ENCODE measurements around the gene FBXO42. TPM values are rescaled to one million over a fixed set of nuclear protein-coding genes. Genes with fewer than 3 reads are reported as not detected.
"Not testable (repeated sequence)": the region's sequence is repeated elsewhere in the genome, so short reads cannot be mapped to it uniquely, and the experiment has no call there.

Gene FBXO42
- total RNA-seq, 2 donors from 2014 or later: 17.6 to 20.0 TPM

- Histone ChIP-seq H3K9ac (ENCODE audit: extremely low read depth, low read length, poor library complexity, severe bottlenecking) (no peak overlapping the region), H3K36me3 (ENCODE audit: control insufficient read depth, insufficient read depth, low read length) (no peaks in the 10 kb centered on the region), H3K4me1 (ENCODE audit: control insufficient read depth, insufficient read depth, low read length) (no peaks in the 10 kb centered on the region), H3K27me3 (ENCODE audit: control insufficient read depth, insufficient read depth, low read length, poor library complexity, severe bottlenecking) (peaks cover 51% of the 10 kb centered on the region), H3K9me3 (ENCODE audit: control insufficient read depth, low read length) (no peaks in the 10 kb centered on the region), H3K4me3 (ENCODE audit: low read length) (no peak overlapping the region), H3K27ac (ENCODE audit: low read depth, low read length) (no peak overlapping the region)
- no peak for DNase-seq
- H3K4me3 Mint-ChIP-seq: peak overlapping the region; percentile 51
- no peaks in the 10 kb centered on the region for H3K36me3 Mint-ChIP-seq (ENCODE audit: low read depth)
- no peak overlapping the region for H3K27ac Mint-ChIP-seq
- H3K4me1 Mint-ChIP-seq: peaks cover 7% of the 10 kb centered on the region
- 90 to 91% methylated on average over 12 of the region's 12 CpGs for WGBS, 2 experiments (ENCODE audit: insufficient coverage in 1 of 2, insufficient read length in 1 of 2)
- peaks cover 50% of the 10 kb centered on the region for H3K27me3 Mint-ChIP-seq (ENCODE audit: insufficient read depth)
- no peak for TF ChIP-seq CTCF (conservative IDR thresholded peaks at IDR 0.05)
- H3K9me3 Mint-ChIP-seq: no peaks in the 10 kb centered on the region
Observed at GRCh38 chr1:16218014-16218673, 134.1 kb downstream of the FBXO42 start.

GRCh38 chr1:16217061-16217785 lies 135.1 kb downstream of the FBXO42 start:
- H3K36me3 ChIP-seq (ENCODE audit: control insufficient read depth, insufficient read depth, low read length): no peaks in the 10 kb centered on the region
- no peak overlapping the region for H3K27ac ChIP-seq (ENCODE audit: low read depth, low read length)
- peak overlapping the region; percentile 82 for H3K4me3 ChIP-seq (ENCODE audit: low read length)
- no peaks in the 10 kb centered on the region for H3K36me3 Mint-ChIP-seq (ENCODE audit: low read depth)
- peak overlapping the region; percentile 51 for H3K4me3 Mint-ChIP-seq
- no peak overlapping the region for H3K27ac Mint-ChIP-seq
- no peak for TF ChIP-seq CTCF (conservative IDR thresholded peaks at IDR 0.05)
- WGBS, 2 experiments (ENCODE audit: insufficient coverage in 1 of 2, insufficient read length in 1 of 2): 8 to 10% methylated on average over 24 to 46 of the region's 46 CpGs
- peaks cover 51% of the 10 kb centered on the region for H3K27me3 ChIP-seq (ENCODE audit: control insufficient read depth, insufficient read depth, low read length, poor library complexity, severe bottlenecking)
- no peaks in the 10 kb centered on the region for H3K9me3 Mint-ChIP-seq
- no peak overlapping the region for H3K9ac ChIP-seq (ENCODE audit: extremely low read depth, low read length, poor library complexity, severe bottlenecking)
- peaks cover 50% of the 10 kb centered on the region for H3K27me3 Mint-ChIP-seq (ENCODE audit: insufficient read depth)
- H3K9me3 ChIP-seq (ENCODE audit: control insufficient read depth, low read length): no peaks in the 10 kb centered on the region
- H3K4me1 ChIP-seq (ENCODE audit: control insufficient read depth, insufficient read depth, low read length): no peaks in the 10 kb centered on the region
- peak; percentile 100 for DNase-seq
- peaks cover 14% of the 10 kb centered on the region for H3K4me1 Mint-ChIP-seq

GRCh38 chr1:16215882-16216753 lies 136.2 kb downstream of the FBXO42 start:
- no peaks in the 10 kb centered on the region for H3K36me3 Mint-ChIP-seq (ENCODE audit: low read depth)
- Histone ChIP-seq H3K9ac (ENCODE audit: extremely low read depth, low read length, poor library complexity, severe bottlenecking) (no peak overlapping the region), H3K4me1 (ENCODE audit: control insufficient read depth, insufficient read depth, low read length) (no peaks in the 10 kb centered on the region), H3K27ac (ENCODE audit: low read depth, low read length) (no peak overlapping the region), H3K9me3 (ENCODE audit: control insufficient read depth, low read length) (no peaks in the 10 kb centered on the region), H3K4me3 (ENCODE audit: low read length) (peak overlapping the region; percentile 82), H3K27me3 (ENCODE audit: control insufficient read depth, insufficient read depth, low read length, poor library complexity, severe bottlenecking) (peaks cover 40% of the 10 kb centered on the region), H3K36me3 (ENCODE audit: control insufficient read depth, insufficient read depth, low read length) (no peaks in the 10 kb centered on the region)
- H3K27ac Mint-ChIP-seq: peak overlapping the region; percentile 28
- peak; percentile 99 for DNase-seq
- no peak for TF ChIP-seq CTCF (conservative IDR thresholded peaks at IDR 0.05)
- H3K27me3 Mint-ChIP-seq (ENCODE audit: insufficient read depth): peaks cover 41% of the 10 kb centered on the region
- WGBS, 2 experiments (ENCODE audit: insufficient coverage in 1 of 2, insufficient read length in 1 of 2): 23 to 25% methylated on average over 17 to 33 of the region's 33 CpGs
- H3K4me1 Mint-ChIP-seq: peaks cover 14% of the 10 kb centered on the region
- H3K9me3 Mint-ChIP-seq: no peaks in the 10 kb centered on the region
- H3K4me3 Mint-ChIP-seq: peak overlapping the region; percentile 51

- DNase-seq; H3K27ac Mint-ChIP-seq; H3K4me1 ChIP-seq (ENCODE audit: control insufficient read depth, insufficient read depth, low read length); H3K9ac ChIP-seq (ENCODE audit: extremely low read depth, low read length, poor library complexity, severe bottlenecking); H3K36me3 Mint-ChIP-seq (ENCODE audit: low read depth); H3K9me3 Mint-ChIP-seq; H3K36me3 ChIP-seq (ENCODE audit: control insufficient read depth, insufficient read depth, low read length); H3K4me3 Mint-ChIP-seq; H3K9me3 ChIP-seq (ENCODE audit: control insufficient read depth, low read length); H3K27ac ChIP-seq (ENCODE audit: low read depth, low read length); H3K4me3 ChIP-seq (ENCODE audit: low read length): not testable (repeated sequence)
- Mint-ChIP-seq H3K27me3 (ENCODE audit: insufficient read depth) (peaks cover 34% of the 10 kb centered on the region), H3K4me1 (peaks cover 14% of the 10 kb centered on the region)
- H3K27me3 ChIP-seq (ENCODE audit: control insufficient read depth, insufficient read depth, low read length, poor library complexity, severe bottlenecking): peaks cover 34% of the 10 kb centered on the region
- 92 to 96% methylated on average over 7 to 14 of the region's 14 CpGs for WGBS, 2 experiments (ENCODE audit: insufficient coverage in 1 of 2, insufficient read length in 1 of 2)
Observed at GRCh38 chr1:16215240-16215639, 137.0 kb downstream of the FBXO42 start.
